ENCODE results near the gene TDRD12. TPM values are rescaled to one million over a fixed set of nuclear protein-coding genes. Genes with fewer than 3 reads are reported as not detected.

TDRD12 gene
- total RNA-seq (2014; rRNA removed; shearing (Covaris generic)) = 0.10 and 0.17 TPM in 2 replicates

DNA sequence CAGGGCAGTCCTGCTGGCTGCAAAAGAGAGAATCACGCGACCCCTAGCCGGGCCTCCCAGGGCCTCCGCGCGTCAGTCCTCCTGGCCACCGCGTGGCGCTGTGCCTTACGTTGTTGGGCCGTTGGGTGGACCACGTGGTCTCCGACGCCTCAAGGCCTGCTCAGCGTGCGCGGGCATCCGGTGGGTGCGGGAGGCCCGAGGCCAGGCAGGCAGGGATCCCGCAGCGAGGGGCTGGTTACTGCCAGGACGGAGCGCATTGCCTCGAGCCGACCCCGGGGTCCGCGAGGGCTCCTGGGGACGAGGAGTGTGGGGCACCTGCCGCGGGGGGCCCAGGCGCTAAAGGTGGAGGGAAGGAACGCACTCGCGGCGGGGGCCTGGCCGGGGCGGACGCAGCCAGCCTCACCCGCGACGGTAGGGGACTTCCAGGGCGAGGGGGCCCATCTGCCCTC, at the start of gene TDRD12:
Gene TDRD12, plus strand, starts transcription at position 157 of the 449 bp plus-strand sequence. CDS start 306 bp downstream, outside the sequence.
- no peak for DNase-seq (ENCODE audit: low spot score)

GRCh38 chr19:32671883-32672593, 47.5 kb upstream of the TDRD12 start:
- DNase-seq (ENCODE audit: low spot score) = no peak

GRCh38 chr19:32672841-32673240, 46.7 kb upstream of the TDRD12 start:
- DNase-seq (ENCODE audit: low spot score) = no peak

- DNase-seq (ENCODE audit: low spot score) = no peak
Observed at GRCh38 chr19:32673573-32673972, 46.0 kb upstream of the TDRD12 start.

- no peak for DNase-seq (ENCODE audit: low spot score)
Observed at GRCh38 chr19:32674153-32674930, 45.2 kb upstream of the TDRD12 start.

DNA sequence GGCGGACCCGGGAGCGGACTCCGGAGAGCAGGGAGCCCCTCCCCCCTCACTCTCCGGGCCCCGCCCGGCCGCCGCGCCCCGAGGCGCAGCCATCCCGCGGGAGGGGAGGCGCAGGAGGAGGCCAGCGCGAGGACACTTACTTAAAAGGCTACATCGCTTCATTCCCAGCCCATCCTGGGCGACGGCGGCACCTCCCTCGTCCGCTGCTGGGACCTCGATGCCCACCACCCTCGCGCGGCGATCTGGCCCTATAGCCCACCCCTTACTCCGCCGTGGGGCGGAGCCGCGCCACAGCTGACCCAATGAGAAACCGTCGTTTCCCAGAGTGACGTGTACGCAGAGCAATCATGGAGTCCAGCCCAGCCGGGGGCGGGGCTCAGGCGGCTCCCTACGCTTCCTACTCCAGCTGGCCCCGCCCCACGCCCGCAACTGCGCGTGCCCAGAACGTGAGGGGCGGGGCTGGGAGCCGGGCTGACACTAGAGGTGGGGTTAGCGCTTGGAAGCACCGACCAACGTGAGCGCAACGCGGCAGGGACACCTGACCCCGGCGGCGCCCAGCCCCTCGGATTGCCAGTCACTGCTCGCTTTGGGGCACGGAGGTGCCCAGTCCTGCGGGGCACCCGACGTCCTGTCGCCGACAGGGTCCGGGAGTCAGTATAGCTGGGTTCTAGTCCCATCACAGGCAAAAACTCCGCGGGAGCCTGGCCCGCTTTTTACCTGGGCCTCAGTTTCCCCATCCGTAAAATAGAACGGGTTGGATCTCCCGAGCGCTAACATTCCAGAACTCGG, 44.4 kb upstream of the TDRD12 start, which contains the start of gene ANKRD27:
Gene ANKRD27, minus strand, starts transcription at position 250 of the 789 bp plus-strand sequence. CDS start 16,165 bp downstream, outside the sequence.
- DNase-seq (ENCODE audit: low spot score) = peak; percentile 97

GRCh38 chr19:32675720-32676185, 43.8 kb upstream of the TDRD12 start, which contains the start of gene RGS9BP:
TSS of gene RGS9BP (plus strand) at chr19:32675848. CDS start at chr19:32676264, 416 bp downstream.
- peak; percentile 68 for DNase-seq (ENCODE audit: low spot score)

- DNase-seq (ENCODE audit: low spot score) = no peak
Observed at GRCh38 chr19:32676186-32676894, 43.2 kb upstream of the TDRD12 start.

GRCh38 chr19:32676895-32677359, 42.6 kb upstream of the TDRD12 start:
- DNase-seq (ENCODE audit: low spot score) = no peak

DNA sequence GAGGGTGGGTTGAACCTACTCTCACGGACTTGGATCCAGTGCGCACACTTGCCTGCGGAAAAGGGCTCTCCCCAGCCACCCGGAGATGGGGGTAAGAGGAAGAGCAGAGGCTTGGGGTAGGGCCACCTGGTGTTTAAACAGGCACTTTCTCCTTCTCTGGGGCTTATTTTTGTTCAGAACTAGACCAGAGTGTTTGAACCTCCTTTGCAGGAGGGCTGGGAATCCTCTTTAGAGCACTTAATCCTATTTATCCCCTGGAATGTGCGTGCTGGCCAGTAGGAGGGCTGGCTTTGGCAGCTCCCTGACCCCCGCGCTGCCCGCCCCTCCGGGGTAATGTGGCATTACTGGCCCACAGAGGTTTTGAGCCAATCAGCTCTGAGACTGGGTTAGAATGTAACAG, 41.9 kb upstream of the TDRD12 start:
- DNase-seq (ENCODE audit: low spot score) = no peak

GRCh38 chr19:32680986-32681385, 38.6 kb upstream of the TDRD12 start:
- DNase-seq (ENCODE audit: low spot score) = no peak

- DNase-seq (ENCODE audit: low spot score) = no peak
Observed at GRCh38 chr19:32682317-32682716, 37.2 kb upstream of the TDRD12 start.

DNA sequence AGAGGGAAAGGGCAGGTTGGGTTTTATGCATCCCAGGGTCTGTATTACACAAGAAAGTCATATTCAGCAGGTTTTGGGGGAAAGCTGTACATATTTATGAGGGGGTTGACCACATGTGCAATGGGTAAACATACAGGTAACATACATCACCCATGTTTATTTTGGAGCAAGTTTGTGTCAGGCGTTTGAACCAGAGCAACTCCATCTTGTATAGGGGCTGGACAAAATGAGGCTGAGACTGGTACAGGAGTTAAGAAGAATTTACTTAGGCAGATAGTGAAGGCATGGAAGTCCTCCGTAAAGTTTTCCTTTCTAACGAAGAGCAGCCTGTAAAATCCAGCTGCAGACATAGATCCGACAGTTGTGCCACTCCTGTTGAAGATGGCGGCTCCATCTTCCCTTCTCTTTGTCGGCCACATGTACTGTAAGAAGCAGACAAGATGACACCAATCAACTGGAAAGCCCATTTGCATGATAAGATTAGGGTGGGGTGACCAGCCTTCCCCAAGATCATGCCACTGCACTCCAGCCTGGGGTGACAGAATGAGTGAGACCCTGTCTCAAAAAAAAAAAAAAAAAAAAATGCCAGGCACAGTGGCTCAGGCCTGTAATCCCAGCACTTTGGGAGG, 32.6 kb upstream of the TDRD12 start:
- no peak for DNase-seq (ENCODE audit: low spot score)

- DNase-seq (ENCODE audit: low spot score) = no peak
Observed at GRCh38 chr19:32687681-32688080, 31.9 kb upstream of the TDRD12 start.

GRCh38 chr19:32688311-32688710, 31.3 kb upstream of the TDRD12 start:
- DNase-seq (ENCODE audit: low spot score) = no peak

DNA sequence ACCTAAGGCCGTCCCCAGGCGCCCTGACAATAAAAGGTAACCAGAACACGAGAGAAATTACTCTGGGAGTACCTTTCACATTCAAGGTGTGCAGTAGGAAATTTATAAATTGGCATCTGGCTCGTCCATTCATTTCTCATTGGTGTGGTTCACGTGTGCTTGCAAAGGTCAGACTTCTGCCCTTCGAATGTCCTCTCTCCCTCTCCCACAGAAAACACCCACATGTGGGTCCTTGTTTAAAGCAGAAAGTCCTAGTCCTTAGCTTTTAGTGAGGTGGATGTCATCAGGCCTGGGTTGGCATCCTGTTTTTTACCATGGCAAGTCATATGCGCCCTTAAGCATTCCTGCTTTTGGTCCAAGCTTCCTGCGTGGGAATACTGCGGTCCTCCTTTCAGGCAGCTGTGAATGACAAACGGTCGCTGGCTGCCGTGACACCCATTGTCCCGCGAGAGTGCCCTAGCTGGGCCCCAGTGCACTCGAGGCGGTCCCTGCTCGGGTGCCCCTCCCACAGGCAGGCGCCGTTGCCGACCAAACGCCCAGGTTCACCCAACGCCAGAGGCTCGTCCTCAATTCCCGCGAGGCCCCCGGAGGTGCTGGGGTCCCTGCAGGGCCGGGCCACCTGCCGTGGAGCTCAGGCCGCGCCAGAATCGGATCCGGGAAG, 28.1 kb upstream of the TDRD12 start, which contains the start of gene NUDT19:
Gene NUDT19, plus strand, starts transcription at position 531 of the 661 bp plus-strand sequence. CDS start 140 bp downstream, outside the sequence.
- DNase-seq (ENCODE audit: low spot score) = peak; percentile 90

GRCh38 chr19:32691952-32692726, 27.4 kb upstream of the TDRD12 start:
- peak; percentile 60 for DNase-seq (ENCODE audit: low spot score)

- DNase-seq (ENCODE audit: low spot score) = no peak
Observed at GRCh38 chr19:32692727-32693061, 26.9 kb upstream of the TDRD12 start.
